PC-9 (cell line): ENCODE results near the gene PDE8A.

Experiments
- CTCF ChIP-seq: fragments of 200-600 bp; sonication (generic); conservative IDR thresholded peaks from 2 replicates; pipeline ENCODE4 v1.6.1; 2017; ENCODE audit warnings: mixed run types, antibody characterized with exemption, mild to moderate bottlenecking, moderate library complexity
- EZH2 ChIP-seq: fragments of 200-600 bp; sonication (generic); IDR thresholded peaks from 2 replicates; pipeline ENCODE4 v1.8.0; 2017; ENCODE audit warnings: antibody characterized with exemption, low read depth

- TF ChIP-seq CTCF (no peak), EZH2 (no peak)
These were observed 191.3 kb downstream of the PDE8A start for GRCh38 chr15:85172846-85173490.
